Epithelial cell of proximal tubule (primary cell): Measurements from ENCODE around the gene CHIC1. TPM values are rescaled to one million over a fixed set of nuclear protein-coding genes. Genes with fewer than 3 reads are reported as not detected.
"Not testable (repeated sequence)": the region's sequence is repeated elsewhere in the genome, so short reads cannot be mapped to it uniquely, and the experiment has no call there.

Experiments
- DNase-seq: peaks from one replicate; pipeline ENCODE4 v3.0.0-alpha.2; 2011; ENCODE audit warnings: low read depth
- H3K4me3 ChIP-seq: 2 replicates; pipeline ENCODE4 v1.5.1; 2011; ENCODE audit warnings: low read depth, mild to moderate bottlenecking, low read length
- total RNA-seq: library from RNA; depleted of rRNA; stranded (reverse); fragments of >200 nt; gene quantifications from 2 replicates; pipeline ENCODE4 v1.2.3, GENCODE V29; 2015
- TF ChIP-seq, protein P1 (sequence below): conservative IDR thresholded peaks from 2 replicates; pipeline ENCODE4 v1.5.1; 2012; ENCODE audit warnings: low read depth, mild to moderate bottlenecking, low read length

Gene CHIC1
- total RNA-seq, 1 donor from 2014 or later: 6.1 TPM

DNA sequence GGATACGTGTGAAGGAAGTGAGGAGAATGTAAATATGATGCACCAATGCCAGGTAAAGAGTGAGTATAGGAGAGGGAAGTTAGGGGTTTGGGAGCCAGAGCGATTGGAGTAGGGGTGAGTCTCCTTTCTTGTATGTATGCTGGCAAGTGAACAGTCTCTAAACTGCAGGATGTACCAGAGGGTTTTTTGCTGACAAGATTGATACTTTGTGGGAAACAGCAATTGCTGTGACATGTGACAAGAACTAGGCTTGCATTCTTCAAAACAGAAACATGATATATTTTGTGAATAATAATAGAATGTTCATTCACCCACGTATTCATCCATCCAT is 706 bp downstream of the CHIC1 start:
- DNase-seq: no peak
- TF ChIP-seq, protein P1, sequence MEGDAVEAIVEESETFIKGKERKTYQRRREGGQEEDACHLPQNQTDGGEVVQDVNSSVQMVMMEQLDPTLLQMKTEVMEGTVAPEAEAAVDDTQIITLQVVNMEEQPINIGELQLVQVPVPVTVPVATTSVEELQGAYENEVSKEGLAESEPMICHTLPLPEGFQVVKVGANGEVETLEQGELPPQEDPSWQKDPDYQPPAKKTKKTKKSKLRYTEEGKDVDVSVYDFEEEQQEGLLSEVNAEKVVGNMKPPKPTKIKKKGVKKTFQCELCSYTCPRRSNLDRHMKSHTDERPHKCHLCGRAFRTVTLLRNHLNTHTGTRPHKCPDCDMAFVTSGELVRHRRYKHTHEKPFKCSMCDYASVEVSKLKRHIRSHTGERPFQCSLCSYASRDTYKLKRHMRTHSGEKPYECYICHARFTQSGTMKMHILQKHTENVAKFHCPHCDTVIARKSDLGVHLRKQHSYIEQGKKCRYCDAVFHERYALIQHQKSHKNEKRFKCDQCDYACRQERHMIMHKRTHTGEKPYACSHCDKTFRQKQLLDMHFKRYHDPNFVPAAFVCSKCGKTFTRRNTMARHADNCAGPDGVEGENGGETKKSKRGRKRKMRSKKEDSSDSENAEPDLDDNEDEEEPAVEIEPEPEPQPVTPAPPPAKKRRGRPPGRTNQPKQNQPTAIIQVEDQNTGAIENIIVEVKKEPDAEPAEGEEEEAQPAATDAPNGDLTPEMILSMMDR: no peak
- peak overlapping the region; percentile 76 for H3K4me3 ChIP-seq

DNA sequence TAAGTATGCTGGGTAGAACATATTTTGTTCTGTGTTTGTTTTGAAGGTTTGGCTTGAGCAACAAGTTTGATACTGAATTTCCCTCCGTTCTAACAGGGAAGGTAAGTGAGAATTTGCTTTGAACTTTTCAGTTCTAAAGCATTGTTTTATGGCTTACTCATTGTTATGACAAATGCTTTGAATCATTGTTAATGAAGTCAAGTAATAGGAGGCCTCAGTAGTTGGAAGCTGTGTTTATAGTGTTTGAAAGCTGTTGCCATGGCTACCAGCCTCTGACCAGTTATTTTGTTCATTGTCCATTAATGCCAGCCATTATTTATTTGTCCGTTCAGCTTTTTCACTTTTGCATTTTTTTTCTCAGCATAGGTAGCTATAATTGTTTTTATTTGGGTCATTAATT is 14.4 kb downstream of the CHIC1 start:
- H3K4me3 ChIP-seq: no peak overlapping the region
- DNase-seq: peak; percentile 59
- TF ChIP-seq, protein P1: no peak

DNA sequence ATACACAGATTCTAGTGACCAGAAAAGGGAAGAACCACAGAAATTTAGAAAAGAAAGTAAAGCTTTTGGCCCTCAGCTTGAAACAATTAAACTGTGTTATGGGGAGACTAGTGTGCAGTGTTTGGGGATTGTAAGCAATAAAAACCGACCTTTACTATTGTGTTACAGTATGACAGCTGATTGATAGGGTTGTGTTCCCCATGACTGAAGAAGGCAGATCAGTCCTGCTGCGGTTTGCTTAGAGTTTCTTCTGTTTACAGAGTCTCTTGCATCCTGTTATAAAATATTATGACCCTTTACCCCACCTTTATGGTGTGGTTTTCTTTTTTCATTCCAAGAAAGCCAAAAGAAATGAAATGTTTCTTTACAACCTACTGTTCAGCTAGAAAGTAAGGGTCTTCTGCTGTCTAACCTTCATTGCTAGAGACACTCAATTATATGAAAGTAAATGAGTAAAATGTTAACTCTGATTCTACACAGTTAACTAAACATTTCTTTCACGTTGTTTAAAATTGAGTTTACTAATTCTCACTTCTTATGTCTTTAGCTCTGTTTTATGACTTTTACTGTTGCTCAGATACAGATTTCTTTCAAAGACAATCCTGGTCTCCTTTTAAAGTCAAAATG is 18.1 kb downstream of the CHIC1 start:
- TF ChIP-seq, protein P1: no peak
- H3K4me3 ChIP-seq: no peak overlapping the region
- DNase-seq: no peak

DNA sequence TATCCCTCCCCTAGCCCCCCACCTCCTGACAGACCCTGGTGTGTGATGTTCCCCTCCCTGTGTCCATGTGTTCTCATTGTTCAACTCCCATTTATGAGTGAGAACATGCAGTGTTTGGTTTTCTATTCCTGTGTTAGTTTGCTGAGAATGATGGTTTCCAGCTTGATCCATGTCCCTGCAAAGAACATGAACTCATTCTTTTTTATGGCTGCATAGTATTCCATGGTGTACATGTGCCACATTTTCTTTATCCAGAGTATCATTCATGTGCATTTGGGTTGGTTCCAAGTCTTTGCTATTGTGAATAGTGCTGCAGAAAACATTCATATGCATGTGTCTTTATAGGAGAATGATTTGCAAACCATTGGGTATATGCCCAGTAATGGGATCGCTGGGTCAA is 34.8 kb downstream of the CHIC1 start:
- H3K4me3 ChIP-seq, DNase-seq: not testable (repeated sequence)

DNA sequence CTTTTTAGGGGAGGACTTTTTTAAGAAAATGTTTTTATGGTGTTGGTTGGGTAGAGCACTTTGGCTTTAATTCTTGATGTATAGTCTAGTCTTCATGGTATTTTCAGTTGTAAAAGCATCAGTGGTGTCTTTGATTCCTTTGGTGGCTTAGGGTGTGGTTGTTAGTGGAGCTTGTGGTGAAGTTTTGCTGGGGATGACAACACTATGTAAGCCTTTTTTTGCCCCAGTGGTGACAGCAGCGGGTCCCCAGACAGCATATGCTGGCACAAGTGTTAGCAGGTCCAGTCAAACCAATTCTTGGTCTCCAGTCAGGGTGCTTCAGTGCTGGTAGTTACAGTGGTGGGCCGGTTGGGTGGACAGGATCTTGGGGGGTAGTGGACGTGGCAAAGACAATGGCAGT is 52.0 kb downstream of the CHIC1 start:
- DNase-seq: no peak
- TF ChIP-seq, protein P1: no peak
- H3K4me3 ChIP-seq: no peak overlapping the region

DNA sequence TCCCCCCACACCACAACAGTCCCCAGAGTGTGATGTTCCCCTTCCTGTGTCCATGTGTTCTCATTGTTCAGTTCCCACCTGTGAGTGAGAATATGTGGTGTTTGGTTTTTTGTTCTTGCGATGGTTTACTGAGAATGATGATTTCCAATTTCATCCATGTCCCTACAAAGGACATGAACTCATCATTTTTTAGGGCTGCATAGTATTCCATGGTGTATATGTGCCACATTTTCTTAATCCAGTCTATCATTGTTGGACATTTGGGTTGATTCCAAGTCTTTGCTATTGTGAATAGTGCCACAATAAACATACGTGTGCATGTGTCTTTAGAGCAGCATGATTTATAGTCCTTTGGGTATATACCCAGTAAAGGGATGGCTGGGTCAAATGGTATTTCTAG is 78.7 kb downstream of the CHIC1 start:
- not testable (repeated sequence) for H3K4me3 ChIP-seq, DNase-seq

DNA sequence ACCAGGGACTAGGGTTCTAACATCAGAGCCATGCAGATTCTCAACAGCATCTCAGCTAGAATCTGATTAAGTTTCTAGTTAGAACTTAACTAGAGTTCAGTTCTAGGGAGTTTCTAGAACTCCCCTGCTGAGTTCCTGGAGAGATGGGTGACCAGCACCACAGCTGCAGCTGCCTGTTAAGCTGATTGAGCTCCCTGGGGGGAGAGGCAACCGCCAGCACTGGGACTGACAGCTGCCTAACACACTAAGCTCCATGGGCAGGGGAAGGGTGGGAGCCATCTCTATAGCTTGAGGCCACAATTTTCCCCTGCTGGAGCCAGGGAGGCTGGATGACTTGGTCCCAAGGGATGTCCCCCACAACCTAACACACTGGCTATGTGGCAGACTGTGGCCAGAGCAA is 84.2 kb downstream of the CHIC1 start:
- no peak for DNase-seq
- no peak overlapping the region for H3K4me3 ChIP-seq
- TF ChIP-seq, protein P1: no peak

DNA sequence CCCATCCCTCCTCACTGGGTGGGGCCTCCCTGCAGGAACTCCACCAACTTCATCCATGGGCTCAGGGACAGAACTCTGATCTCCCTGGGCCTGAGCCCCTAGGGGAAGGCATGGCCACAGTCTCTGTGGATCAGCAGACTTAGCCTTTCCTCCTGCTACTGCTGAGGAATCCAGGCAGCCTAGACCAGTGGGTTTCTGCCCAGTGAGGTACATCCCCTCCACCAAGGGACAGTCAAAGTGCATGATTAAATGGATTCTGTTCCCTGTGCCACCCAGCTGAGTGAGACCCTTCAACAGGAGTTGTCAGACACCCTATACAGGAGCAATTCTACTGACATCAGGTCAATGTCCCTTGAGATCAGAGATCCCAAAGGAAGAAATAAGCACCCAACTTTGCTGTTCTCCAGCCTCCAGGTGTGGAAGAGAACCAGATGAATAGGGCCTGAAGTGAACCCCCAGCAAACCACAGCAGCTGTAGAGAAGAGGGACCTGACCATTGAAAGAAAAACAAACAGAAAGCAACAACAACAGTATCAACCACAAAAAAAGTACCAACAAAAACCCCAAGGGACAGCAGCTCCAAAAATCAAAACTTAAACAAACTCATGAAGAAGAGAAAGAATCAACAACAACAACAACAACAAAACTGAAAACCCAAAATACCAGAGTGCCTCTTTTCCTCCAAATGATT is 84.8 kb downstream of the CHIC1 start:
- DNase-seq: no peak
- H3K4me3 ChIP-seq: no peak overlapping the region
- TF ChIP-seq, protein P1: no peak

DNA sequence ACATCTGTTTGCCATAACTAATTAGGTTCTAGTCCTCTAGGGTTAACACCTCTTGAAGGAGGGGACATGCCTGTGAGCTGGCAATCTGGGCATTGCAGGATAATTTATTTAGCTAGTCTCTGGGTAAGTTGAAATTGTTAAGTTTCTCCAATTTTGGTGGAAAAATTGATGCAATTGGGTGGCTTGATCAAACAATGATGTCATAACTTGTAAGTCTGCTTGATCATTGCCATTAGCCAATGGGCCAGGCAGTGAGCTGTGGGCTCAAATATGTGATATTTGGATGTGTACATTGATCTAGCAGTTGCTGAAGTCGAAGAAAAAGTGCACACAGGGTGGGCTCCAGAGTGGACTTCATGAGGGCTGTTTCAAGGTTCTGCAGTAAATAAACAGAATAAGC is 98.3 kb downstream of the CHIC1 start:
- not testable (repeated sequence) for DNase-seq, H3K4me3 ChIP-seq
